ENCODE results near the gene TMEM221.

Gene TMEM221

DNA sequence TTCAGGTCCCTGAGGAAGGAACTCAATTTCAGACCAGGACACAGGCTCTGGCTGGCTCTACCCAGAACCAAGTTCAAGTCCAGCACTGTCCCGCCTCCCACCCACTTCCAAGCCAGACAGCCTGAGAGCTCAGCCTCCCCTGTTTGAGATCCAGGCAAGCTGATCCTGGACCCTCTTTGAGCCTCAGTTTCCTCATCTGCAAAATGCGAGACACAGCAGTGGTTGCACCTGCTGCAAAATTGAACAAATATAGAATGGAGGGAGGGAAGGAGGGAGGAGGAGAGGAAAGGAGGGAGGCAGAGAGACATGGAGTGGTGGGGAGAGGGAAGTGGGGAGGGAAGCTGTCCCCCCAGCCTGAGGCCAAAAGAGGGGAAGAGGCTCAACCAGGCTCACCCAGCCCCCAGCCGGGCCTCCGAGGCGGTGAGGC, 751 bp downstream of the TMEM221 start:
- DNase-seq: no peak
- no peaks in the 10 kb centered on the region for H3K9me3 ChIP-seq
- no peak for TF ChIP-seq CTCF (IDR thresholded peaks at IDR 0.05)
- no peaks in the 10 kb centered on the region for H3K36me3 ChIP-seq
- intact Hi-C loops (cut with DNase I; ENCODE audit: low total_unique reads): no loop called here
- no peak overlapping the region for H3K27ac ChIP-seq
- H3K4me1 ChIP-seq: peaks cover 0 to 14% (median 8%) of the 10 kb centered on the region in 4 donors
- peaks cover 0 to 39% of the 10 kb centered on the region in 2 donors for H3K27me3 ChIP-seq
- peak overlapping the region in 1 of 2 donors; percentile 51 for H3K4me3 ChIP-seq

DNA sequence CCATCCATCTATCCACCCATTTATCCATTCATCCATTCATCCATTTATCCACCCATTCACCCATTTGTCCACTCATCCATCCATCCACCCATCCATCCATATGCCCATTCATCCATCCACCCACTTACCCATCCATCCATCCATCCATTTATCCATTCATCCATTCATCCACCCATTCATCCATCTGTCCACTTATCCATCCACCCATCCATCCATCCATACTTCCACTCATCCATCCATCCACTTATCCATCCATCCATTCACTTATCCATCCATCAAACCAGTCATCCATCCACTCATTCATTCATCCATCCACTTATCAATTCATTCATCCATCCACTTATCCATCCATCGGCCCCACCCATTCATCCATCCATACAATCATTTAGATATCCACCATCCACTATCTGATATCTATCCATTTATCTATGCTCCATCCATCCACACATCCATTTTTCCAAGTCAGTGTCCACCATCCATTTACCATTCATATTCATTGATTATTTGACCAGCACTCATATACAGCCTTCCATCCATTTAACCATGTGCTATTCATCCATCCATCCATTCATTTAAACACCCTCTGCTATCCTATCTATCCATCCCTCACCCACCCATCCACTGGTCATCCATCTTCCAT, 2.8 kb downstream of the TMEM221 start:
- intact Hi-C loops (cut with DNase I; ENCODE audit: low total_unique reads): no loop called here
- TF ChIP-seq CTCF (IDR thresholded peaks at IDR 0.05): no peak
- no peaks in the 10 kb centered on the region for H3K36me3 ChIP-seq
- H3K27me3 ChIP-seq: peaks cover 0 to 22% of the 10 kb centered on the region in 2 donors
- H3K9me3 ChIP-seq: no peaks in the 10 kb centered on the region
- H3K4me1 ChIP-seq: peaks cover 0 to 14% (median 8%) of the 10 kb centered on the region in 4 donors
- no peak for DNase-seq
- H3K27ac ChIP-seq: no peak overlapping the region
- no peak overlapping the region for H3K4me3 ChIP-seq

- Histone ChIP-seq H3K36me3 (peaks cover 0 to 2% (median under 1%) of the 10 kb centered on the region in 3 donors), H3K27me3 (no peaks in the 10 kb centered on the region), H3K4me1 (no peaks in the 10 kb centered on the region), H3K4me3 (no peak overlapping the region), H3K9me3 (no peaks in the 10 kb centered on the region), H3K27ac (no peak overlapping the region)
- TF ChIP-seq CTCF (IDR thresholded peaks at IDR 0.05): no peak
- DNase-seq: no peak
- intact Hi-C loops (cut with DNase I; ENCODE audit: low total_unique reads): no loop called here
Observed at GRCh38 chr19:17441241-17442021, 7.0 kb downstream of the TMEM221 start.

DNA sequence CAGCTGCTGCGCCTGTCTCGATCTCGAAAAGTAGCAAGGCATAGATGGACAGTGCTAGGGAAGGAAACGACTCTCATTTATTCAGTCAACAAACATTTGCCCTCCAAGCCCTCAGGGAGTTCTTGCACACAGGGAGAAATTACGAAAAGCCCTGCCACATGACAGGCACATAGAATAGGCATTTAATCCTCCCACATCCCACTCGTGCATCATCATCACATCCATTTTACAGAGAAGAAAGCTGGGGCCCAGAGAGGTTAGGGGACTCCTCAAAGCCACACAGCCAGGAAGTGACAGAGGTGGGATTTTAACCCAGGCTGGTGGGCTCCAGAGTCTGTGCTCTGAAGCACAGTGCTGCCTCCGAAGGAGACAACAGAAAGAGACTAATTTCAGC, 11.6 kb downstream of the TMEM221 start:
- no peak overlapping the region for H3K4me3 ChIP-seq
- no peak overlapping the region for H3K27ac ChIP-seq
- no peaks in the 10 kb centered on the region for H3K9me3 ChIP-seq
- DNase-seq: no peak
- TF ChIP-seq CTCF (IDR thresholded peaks at IDR 0.05): no peak
- no peaks in the 10 kb centered on the region for H3K4me1 ChIP-seq
- peaks cover 0 to 9% (median 8%) of the 10 kb centered on the region in 3 donors for H3K36me3 ChIP-seq
- no peaks in the 10 kb centered on the region for H3K27me3 ChIP-seq
- intact Hi-C loops (cut with DNase I; ENCODE audit: low total_unique reads): no loop called here

GRCh38 chr19:17436094-17436873, 12.2 kb downstream of the TMEM221 start:
- no peak overlapping the region for H3K4me3 ChIP-seq
- no peak for DNase-seq
- peaks cover 0 to 9% (median 8%) of the 10 kb centered on the region in 3 donors for H3K36me3 ChIP-seq
- no peaks in the 10 kb centered on the region for H3K4me1 ChIP-seq
- no peaks in the 10 kb centered on the region for H3K27me3 ChIP-seq
- intact Hi-C loops (cut with DNase I; ENCODE audit: low total_unique reads): no loop called here
- no peaks in the 10 kb centered on the region for H3K9me3 ChIP-seq
- no peak for TF ChIP-seq CTCF (IDR thresholded peaks at IDR 0.05)
- H3K27ac ChIP-seq: no peak overlapping the region

Measured in tibial artery (tissue), 4 donors.